Spleen (tissue), 11 donors: ENCODE data around the gene SUCNR1. TPM values are rescaled to one million over a fixed set of nuclear protein-coding genes. Genes with fewer than 3 reads are reported as not detected.
"Not testable (repeated sequence)": the region's sequence is repeated elsewhere in the genome, so short reads cannot be mapped to it uniquely, and the experiment has no call there.

Experiments
- DNase-seq: peaks from one replicate; pipeline ENCODE4 v3.0.0-alpha.2; 2020
- H3K27ac ChIP-seq, 8 donors: fragments of 200-600 bp; sonication (generic) in 7 of 8; 1 replicate in 4 of 8; 2 replicates in 4 of 8; pipeline versions ENCODE4 v1.5.0 to v1.8.0; 2016 to 2021; ENCODE audit warnings: inconsistent platforms in 4 of 8, mild to moderate bottlenecking in 4 of 8, moderate library complexity in 1 of 8
- H3K27me3 ChIP-seq, 7 donors: fragments of 200-600 bp; sonication (generic) in 6 of 7; replicated peaks in 1 of 7; 1 replicate in 4 of 7; 2 replicates in 3 of 7; pipeline versions ENCODE4 v1.5.0 to v1.8.0; 2016 to 2021; ENCODE audit warnings: inconsistent platforms in 3 of 7, mild to moderate bottlenecking in 1 of 7
- H3K36me3 ChIP-seq, 6 donors: fragments of 200-600 bp; sonication (generic) in 5 of 6; 1 replicate in 4 of 6; 2 replicates in 2 of 6; pipeline versions ENCODE4 v1.5.0 to v1.8.0; 2016 to 2021; ENCODE audit warnings: inconsistent platforms in 2 of 6
- H3K4me1 ChIP-seq, 6 donors: fragments of 200-600 bp; sonication (generic) in 5 of 6; 1 replicate in 3 of 6; 2 replicates in 3 of 6; pipeline versions ENCODE4 v1.5.0 to v1.8.0; 2016 to 2021; ENCODE audit warnings: inconsistent platforms in 3 of 6
- H3K4me3 ChIP-seq, 8 donors: fragments of 200-600 bp; sonication (generic) in 7 of 8; 1 replicate in 4 of 8; 2 replicates in 4 of 8; pipeline versions ENCODE4 v1.5.0 to v1.8.0; 2016 to 2021; ENCODE audit warnings: inconsistent platforms in 4 of 8, mild to moderate bottlenecking in 4 of 8, moderate library complexity in 2 of 8
- H3K9me3 ChIP-seq, 8 donors: fragments of 200-600 bp; sonication (generic) in 7 of 8; 1 replicate in 4 of 8; 2 replicates in 4 of 8; pipeline versions ENCODE4 v1.5.0 to v1.8.0; 2016 to 2021; ENCODE audit warnings: inconsistent platforms in 4 of 8
- POLR2A ChIP-seq, 3 donors: fragments of 450-650 bp; IDR thresholded peaks; one replicate each; pipeline ENCODE4 v1.5.1; 2017; ENCODE audit warnings: antibody characterized with exemption in 3 of 3, mild to moderate bottlenecking in 1 of 3
- POLR2AphosphoS5 ChIP-seq, 3 donors: sonication (generic); formaldehyde crosslinking; IDR thresholded peaks; one replicate each; pipeline ENCODE4 v1.5.1; 2017; ENCODE audit warnings: antibody characterized with exemption in 3 of 3
- WGBS, 5 donors: extraction: QIAGEN DNeasy Blood & Tissue Kit in 3 of 5; methylation state at CpG; one replicate each; pipeline versions ENCODE4 v1.1.5 to v1.1.7; 2013 to 2018; 5-methylcytosine and 5-hydroxymethylcytosine counted together
- intact Hi-C: fragments of 100-400 bp; cut with DNase I; formaldehyde crosslinking; loops from one replicate; pipeline ENCODE4 v1.15.0; 2023; ENCODE audit warnings: low total_unique reads
- polyA plus RNA-seq, 3 donors: library from polyadenylated mRNA; stranded (reverse); fragments of 200-250 nt; gene quantifications; one replicate each; pipeline ENCODE4 v1.2.1, GENCODE V29; 2013
- total RNA-seq, 7 donors: library from RNA; depleted of rRNA in 3 of 7; stranded (reverse); fragments of >200 nt in 3 of 7; fragmentation: NEBNext Ultra II Directional in 4 of 7; extraction: Animal tissue kit (Norgen Biotek cat#: 25700) in 4 of 7; gene quantifications; one replicate each; pipeline versions ENCODE4 v1.1.0 to v1.2.1, GENCODE V29; 2016 to 2021
- TF ChIP-seq, protein P1 (sequence below), 11 experiments: fragments of 200-600 bp in 7 of 11; fragments of 450-650 bp in 4 of 11; sonication (generic) in 4 of 11; IDR thresholded peaks in 8 of 11; conservative IDR thresholded peaks in 3 of 11; 1 replicate in 7 of 11; 2 replicates in 4 of 11; pipeline versions ENCODE4 v1.4.0 to v1.8.0; 2016 to 2021; ENCODE audit warnings: antibody characterized with exemption in 11 of 11, inconsistent platforms in 4 of 11, mild to moderate bottlenecking in 1 of 11
- donor health status: healthy with polysubstance abuse.
- donor health status: DM: no; HTN: no; CAD: no; lungs with moderate emphysema.
- donor health status: DM: no; HTN: no; CAD: no.
- donor health status: Bipolar disorder and iron deficiency.
- donor health status: healthy.
- donor health status: DM: no; HTN: no; CAD: no.
- donor health status: DM: yes; HTN: yes; CAD: no.

Gene SUCNR1
- total and polyA plus RNA-seq, 10 donors, result 0.37 to 21.5 (median 8.9) TPM

- 89 to 96% (median 92%) methylated on average over 3 of the region's 3 CpGs for WGBS, 5 donors
- TF ChIP-seq POLR2AphosphoS5 (IDR thresholded peaks at IDR 0.05) (no peak), POLR2A (IDR thresholded peaks at IDR 0.05) (no peak)
- TF ChIP-seq, protein P1, sequence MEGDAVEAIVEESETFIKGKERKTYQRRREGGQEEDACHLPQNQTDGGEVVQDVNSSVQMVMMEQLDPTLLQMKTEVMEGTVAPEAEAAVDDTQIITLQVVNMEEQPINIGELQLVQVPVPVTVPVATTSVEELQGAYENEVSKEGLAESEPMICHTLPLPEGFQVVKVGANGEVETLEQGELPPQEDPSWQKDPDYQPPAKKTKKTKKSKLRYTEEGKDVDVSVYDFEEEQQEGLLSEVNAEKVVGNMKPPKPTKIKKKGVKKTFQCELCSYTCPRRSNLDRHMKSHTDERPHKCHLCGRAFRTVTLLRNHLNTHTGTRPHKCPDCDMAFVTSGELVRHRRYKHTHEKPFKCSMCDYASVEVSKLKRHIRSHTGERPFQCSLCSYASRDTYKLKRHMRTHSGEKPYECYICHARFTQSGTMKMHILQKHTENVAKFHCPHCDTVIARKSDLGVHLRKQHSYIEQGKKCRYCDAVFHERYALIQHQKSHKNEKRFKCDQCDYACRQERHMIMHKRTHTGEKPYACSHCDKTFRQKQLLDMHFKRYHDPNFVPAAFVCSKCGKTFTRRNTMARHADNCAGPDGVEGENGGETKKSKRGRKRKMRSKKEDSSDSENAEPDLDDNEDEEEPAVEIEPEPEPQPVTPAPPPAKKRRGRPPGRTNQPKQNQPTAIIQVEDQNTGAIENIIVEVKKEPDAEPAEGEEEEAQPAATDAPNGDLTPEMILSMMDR (IDR thresholded peaks at IDR 0.05 in 8 of 11, conservative IDR thresholded peaks at IDR 0.05 in 3 of 11), result no peak
- DNase-seq, result no peak
- Histone ChIP-seq H3K27ac (no peak overlapping the region), H3K4me1 (no peaks in the 10 kb centered on the region), H3K9me3 (no peaks in the 10 kb centered on the region), H3K27me3 (no peaks in the 10 kb centered on the region), H3K36me3 (no peaks in the 10 kb centered on the region), H3K4me3 (no peak overlapping the region)
- intact Hi-C loops, result no loop called here
Measured at GRCh38 chr3:151924753-151925152, 51.3 kb downstream of the SUCNR1 start.

GRCh38 chr3:151925419-151925818, 52.0 kb downstream of the SUCNR1 start:
- intact Hi-C loops, result no loop called here
- no peak for DNase-seq
- TF ChIP-seq POLR2A (IDR thresholded peaks at IDR 0.05) (no peak), POLR2AphosphoS5 (IDR thresholded peaks at IDR 0.05) (no peak)
- TF ChIP-seq, protein P1 (IDR thresholded peaks at IDR 0.05 in 8 of 11, conservative IDR thresholded peaks at IDR 0.05 in 3 of 11), result no peak
- Histone ChIP-seq H3K36me3 (no peaks in the 10 kb centered on the region), H3K4me1 (no peaks in the 10 kb centered on the region), H3K27ac (no peak overlapping the region), H3K27me3 (no peaks in the 10 kb centered on the region), H3K4me3 (no peak overlapping the region), H3K9me3 (no peaks in the 10 kb centered on the region)
- WGBS, 5 donors, result 83 to 91% (median 88%) methylated on average over 4 of the region's 4 CpGs

DNA sequence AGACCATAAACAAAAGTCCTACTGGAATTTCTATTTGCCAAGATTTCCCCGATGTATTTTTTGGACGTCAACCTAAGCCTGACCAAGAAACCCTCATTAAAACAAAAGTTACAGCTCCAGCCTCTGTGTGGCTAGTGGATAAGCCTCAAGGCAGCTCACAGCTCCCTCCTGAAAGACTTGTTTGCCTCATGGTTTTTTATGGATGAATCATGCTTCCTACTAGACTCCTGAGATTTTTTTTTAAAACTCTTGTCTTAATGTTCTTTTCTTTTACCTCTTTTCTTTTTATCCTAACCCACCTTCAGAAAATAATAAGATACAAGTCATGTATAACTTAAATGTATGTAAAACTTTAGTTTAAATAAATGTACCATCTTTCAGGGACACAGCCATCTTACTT, 52.4 kb downstream of the SUCNR1 start:
- Histone ChIP-seq H3K9me3 (no peaks in the 10 kb centered on the region), H3K4me3 (no peak overlapping the region), H3K4me1 (no peaks in the 10 kb centered on the region), H3K27ac (no peak overlapping the region), H3K27me3 (no peaks in the 10 kb centered on the region), H3K36me3 (no peaks in the 10 kb centered on the region)
- no peak for TF ChIP-seq POLR2AphosphoS5 (IDR thresholded peaks at IDR 0.05)
- no peak for TF ChIP-seq POLR2A (IDR thresholded peaks at IDR 0.05)
- TF ChIP-seq, protein P1 (IDR thresholded peaks at IDR 0.05 in 8 of 11, conservative IDR thresholded peaks at IDR 0.05 in 3 of 11), result no peak
- no peak for DNase-seq
- intact Hi-C loops, result no loop called here
- WGBS, 5 donors, result 67 to 95% (median 89%) methylated on average over 2 of the region's 2 CpGs

GRCh38 chr3:151926956-151927355, 53.5 kb downstream of the SUCNR1 start:
- Histone ChIP-seq H3K27me3 (no peaks in the 10 kb centered on the region), H3K27ac (no peak overlapping the region), H3K4me1 (no peaks in the 10 kb centered on the region), H3K9me3 (no peaks in the 10 kb centered on the region), H3K4me3 (no peak overlapping the region), H3K36me3 (no peaks in the 10 kb centered on the region)
- 90 to 94% (median 91%) methylated on average over 5 of the region's 5 CpGs for WGBS, 5 donors
- TF ChIP-seq, protein P1 (IDR thresholded peaks at IDR 0.05 in 8 of 11, conservative IDR thresholded peaks at IDR 0.05 in 3 of 11), result no peak
- TF ChIP-seq POLR2A (IDR thresholded peaks at IDR 0.05), result no peak
- no peak for TF ChIP-seq POLR2AphosphoS5 (IDR thresholded peaks at IDR 0.05)
- no peak for DNase-seq
- intact Hi-C loops, result no loop called here

GRCh38 chr3:151927915-151928525, 54.6 kb downstream of the SUCNR1 start:
- H3K36me3 ChIP-seq, H3K27me3 ChIP-seq, H3K27ac ChIP-seq, H3K4me3 ChIP-seq, intact Hi-C loops, H3K9me3 ChIP-seq, H3K4me1 ChIP-seq, DNase-seq: not testable (repeated sequence)
- WGBS, 5 donors, result 90 to 96% (median 95%) methylated on average over 21 to 49 of the region's 49 CpGs
